Hepatocyte (in vitro differentiated cells): Measurements from ENCODE around the gene IDH1.

Experiments
- EZH2 ChIP-seq: fragments of 200-600 bp; sonication (generic); IDR thresholded peaks from 2 replicates; pipeline ENCODE4 v1.6.1; 2016; ENCODE audit warnings: antibody characterized with exemption, mild to moderate bottlenecking, borderline replicate concordance
- EZH2phosphoT487 ChIP-seq: fragments of 200-600 bp; sonication (generic); IDR thresholded peaks from one replicate; pipeline ENCODE4 v1.6.1; 2018; ENCODE audit warnings: antibody characterized with exemption, mild to moderate bottlenecking, low read depth, moderate library complexity; ENCODE audit not compliant: unreplicated experiment, severe bottlenecking
- TF ChIP-seq, protein P1 (sequence below): fragments of 200-600 bp; sonication (generic); IDR thresholded peaks from 2 replicates; pipeline ENCODE4 v1.5.1; 2016; ENCODE audit warnings: antibody characterized with exemption, mild to moderate bottlenecking; ENCODE audit not compliant: poor library complexity

- TF ChIP-seq, protein P1, sequence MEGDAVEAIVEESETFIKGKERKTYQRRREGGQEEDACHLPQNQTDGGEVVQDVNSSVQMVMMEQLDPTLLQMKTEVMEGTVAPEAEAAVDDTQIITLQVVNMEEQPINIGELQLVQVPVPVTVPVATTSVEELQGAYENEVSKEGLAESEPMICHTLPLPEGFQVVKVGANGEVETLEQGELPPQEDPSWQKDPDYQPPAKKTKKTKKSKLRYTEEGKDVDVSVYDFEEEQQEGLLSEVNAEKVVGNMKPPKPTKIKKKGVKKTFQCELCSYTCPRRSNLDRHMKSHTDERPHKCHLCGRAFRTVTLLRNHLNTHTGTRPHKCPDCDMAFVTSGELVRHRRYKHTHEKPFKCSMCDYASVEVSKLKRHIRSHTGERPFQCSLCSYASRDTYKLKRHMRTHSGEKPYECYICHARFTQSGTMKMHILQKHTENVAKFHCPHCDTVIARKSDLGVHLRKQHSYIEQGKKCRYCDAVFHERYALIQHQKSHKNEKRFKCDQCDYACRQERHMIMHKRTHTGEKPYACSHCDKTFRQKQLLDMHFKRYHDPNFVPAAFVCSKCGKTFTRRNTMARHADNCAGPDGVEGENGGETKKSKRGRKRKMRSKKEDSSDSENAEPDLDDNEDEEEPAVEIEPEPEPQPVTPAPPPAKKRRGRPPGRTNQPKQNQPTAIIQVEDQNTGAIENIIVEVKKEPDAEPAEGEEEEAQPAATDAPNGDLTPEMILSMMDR: no peak
- TF ChIP-seq EZH2phosphoT487 (no peak), EZH2 (no peak)
Measured at GRCh38 chr2:208252716-208253492, 2.0 kb downstream of the IDH1 start.
